ENCODE measurements around the gene ELAVL4.

Gene ELAVL4

DNA sequence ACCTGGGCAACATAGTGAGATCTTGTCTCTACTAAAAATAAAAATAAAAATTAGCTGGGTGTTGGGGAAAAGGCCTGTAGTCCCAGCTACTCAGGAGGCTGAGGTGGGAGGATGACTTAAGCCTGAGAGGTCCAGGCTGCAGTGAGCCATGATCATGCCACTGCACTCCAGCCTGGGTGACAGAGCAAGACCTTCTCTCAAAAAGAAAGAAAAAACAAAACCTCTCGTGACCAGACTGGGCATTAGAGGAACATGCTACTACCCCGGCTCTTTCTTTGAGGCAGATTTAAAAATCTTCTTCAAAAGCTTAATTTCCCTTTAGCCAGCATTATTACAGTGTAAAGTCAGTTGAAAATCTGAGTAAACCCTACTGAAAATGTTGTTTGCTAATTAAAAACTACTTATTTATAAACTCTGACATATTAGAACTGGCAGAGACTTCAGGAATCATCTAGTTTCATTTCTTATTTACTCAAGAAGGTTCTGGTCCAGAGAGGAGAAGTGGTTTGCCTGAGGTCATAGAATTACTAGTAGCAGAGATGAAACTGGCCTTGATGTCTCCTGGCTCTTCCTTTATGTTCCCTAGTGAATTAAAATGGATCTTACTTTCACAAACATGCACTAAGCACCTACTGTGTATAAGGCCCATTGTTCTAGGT lies 11.6 kb upstream of the ELAVL4 start:
- H4K20me1 ChIP-seq (ENCODE audit: low read depth, low read length), result no peaks in the 10 kb centered on the region
- no peaks in the 10 kb centered on the region for H3F3A ChIP-seq (ENCODE audit: insufficient read depth)
- H3K9me3 ChIP-seq (ENCODE audit: insufficient read depth, low read length), result no peaks in the 10 kb centered on the region
- no peaks in the 10 kb centered on the region for H3K27me3 ChIP-seq (ENCODE audit: low read length)
- no peak overlapping the region for H3K4me2 ChIP-seq (ENCODE audit: low read depth, low read length, poor library complexity, severe bottlenecking)
- no peak overlapping the region for H3K27ac ChIP-seq (ENCODE audit: low read depth, low read length)
- no peak overlapping the region for H2AFZ ChIP-seq (ENCODE audit: low read depth, low read length, severe bottlenecking)
- no peaks in the 10 kb centered on the region for H3K79me2 ChIP-seq (ENCODE audit: insufficient read depth, low read length)
- no peaks in the 10 kb centered on the region for H3K36me3 ChIP-seq (ENCODE audit: low read length)
- TF ChIP-seq EZH2phosphoT487 (conservative IDR thresholded peaks at IDR 0.05; ENCODE audit: low read length), result no peak
- TF ChIP-seq, protein P1, sequence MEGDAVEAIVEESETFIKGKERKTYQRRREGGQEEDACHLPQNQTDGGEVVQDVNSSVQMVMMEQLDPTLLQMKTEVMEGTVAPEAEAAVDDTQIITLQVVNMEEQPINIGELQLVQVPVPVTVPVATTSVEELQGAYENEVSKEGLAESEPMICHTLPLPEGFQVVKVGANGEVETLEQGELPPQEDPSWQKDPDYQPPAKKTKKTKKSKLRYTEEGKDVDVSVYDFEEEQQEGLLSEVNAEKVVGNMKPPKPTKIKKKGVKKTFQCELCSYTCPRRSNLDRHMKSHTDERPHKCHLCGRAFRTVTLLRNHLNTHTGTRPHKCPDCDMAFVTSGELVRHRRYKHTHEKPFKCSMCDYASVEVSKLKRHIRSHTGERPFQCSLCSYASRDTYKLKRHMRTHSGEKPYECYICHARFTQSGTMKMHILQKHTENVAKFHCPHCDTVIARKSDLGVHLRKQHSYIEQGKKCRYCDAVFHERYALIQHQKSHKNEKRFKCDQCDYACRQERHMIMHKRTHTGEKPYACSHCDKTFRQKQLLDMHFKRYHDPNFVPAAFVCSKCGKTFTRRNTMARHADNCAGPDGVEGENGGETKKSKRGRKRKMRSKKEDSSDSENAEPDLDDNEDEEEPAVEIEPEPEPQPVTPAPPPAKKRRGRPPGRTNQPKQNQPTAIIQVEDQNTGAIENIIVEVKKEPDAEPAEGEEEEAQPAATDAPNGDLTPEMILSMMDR (IDR thresholded peaks at IDR 0.05; ENCODE audit: insufficient read depth, low read length, poor library complexity, severe bottlenecking), result no peak
- H3K4me3 ChIP-seq (ENCODE audit: insufficient read depth, low read length, poor library complexity, severe bottlenecking), result no peak overlapping the region
- H3K9ac ChIP-seq (ENCODE audit: low read length), result no peak overlapping the region
- H3K9me2 ChIP-seq (replicated peaks; ENCODE audit: insufficient read depth, low read length), result no peaks in the 10 kb centered on the region

DNA sequence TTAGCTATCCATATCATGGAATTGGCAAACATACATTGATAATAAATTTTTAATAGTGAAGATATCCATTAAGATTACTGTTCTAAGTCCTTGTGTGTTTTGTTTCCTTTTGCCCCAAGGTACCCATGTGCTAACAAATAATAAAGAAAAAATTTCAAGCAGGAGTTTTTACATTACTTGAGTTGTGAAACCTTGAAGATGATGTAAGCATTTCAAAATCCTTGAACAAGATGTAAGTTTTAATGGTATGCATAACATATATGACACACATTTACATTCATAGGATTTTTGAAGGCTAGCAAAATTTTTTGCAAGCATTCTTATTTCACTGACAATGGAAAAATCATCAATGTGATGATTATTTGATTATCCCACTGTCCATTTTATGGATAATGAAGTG lies 10.9 kb upstream of the ELAVL4 start:
- H3K27ac ChIP-seq (ENCODE audit: low read depth, low read length), result no peak overlapping the region
- H3F3A ChIP-seq (ENCODE audit: insufficient read depth), result no peaks in the 10 kb centered on the region
- H3K4me3 ChIP-seq (ENCODE audit: insufficient read depth, low read length, poor library complexity, severe bottlenecking), result no peak overlapping the region
- no peak overlapping the region for H3K4me2 ChIP-seq (ENCODE audit: low read depth, low read length, poor library complexity, severe bottlenecking)
- no peak for TF ChIP-seq EZH2phosphoT487 (conservative IDR thresholded peaks at IDR 0.05; ENCODE audit: low read length)
- TF ChIP-seq, protein P1 (IDR thresholded peaks at IDR 0.05; ENCODE audit: insufficient read depth, low read length, poor library complexity, severe bottlenecking), result no peak
- H3K27me3 ChIP-seq (ENCODE audit: low read length), result no peaks in the 10 kb centered on the region
- H3K9ac ChIP-seq (ENCODE audit: low read length), result no peak overlapping the region
- H3K9me2 ChIP-seq (replicated peaks; ENCODE audit: insufficient read depth, low read length), result no peaks in the 10 kb centered on the region
- no peaks in the 10 kb centered on the region for H4K20me1 ChIP-seq (ENCODE audit: low read depth, low read length)
- no peaks in the 10 kb centered on the region for H3K36me3 ChIP-seq (ENCODE audit: low read length)
- H3K9me3 ChIP-seq (ENCODE audit: insufficient read depth, low read length), result no peaks in the 10 kb centered on the region
- no peak overlapping the region for H2AFZ ChIP-seq (ENCODE audit: low read depth, low read length, severe bottlenecking)
- H3K79me2 ChIP-seq (ENCODE audit: insufficient read depth, low read length), result no peaks in the 10 kb centered on the region

DNA sequence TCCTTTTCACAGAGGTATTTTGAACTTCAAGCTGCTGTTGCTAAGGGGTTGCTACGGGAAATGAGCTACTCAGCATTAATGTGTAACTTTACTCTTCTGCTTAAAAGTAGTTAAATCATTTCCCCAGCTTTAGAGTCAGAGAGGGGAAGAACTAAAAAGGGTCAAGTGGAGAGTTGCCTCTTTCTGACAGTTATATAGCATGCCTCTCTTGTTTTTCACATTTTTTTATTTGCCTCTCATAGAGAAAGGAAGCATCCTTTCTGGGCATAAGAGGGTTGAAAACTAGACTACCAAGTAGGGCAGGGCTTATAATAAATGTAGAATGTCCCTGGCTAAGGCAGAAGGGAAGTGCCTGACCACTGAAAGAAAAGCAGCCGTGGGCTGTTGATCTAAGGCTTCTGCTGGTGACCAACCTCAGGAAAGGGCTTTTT lies 10.1 kb upstream of the ELAVL4 start:
- H3K79me2 ChIP-seq (ENCODE audit: insufficient read depth, low read length), result no peaks in the 10 kb centered on the region
- no peaks in the 10 kb centered on the region for H3K9me2 ChIP-seq (replicated peaks; ENCODE audit: insufficient read depth, low read length)
- H3K27ac ChIP-seq (ENCODE audit: low read depth, low read length), result no peak overlapping the region
- H3K36me3 ChIP-seq (ENCODE audit: low read length), result no peaks in the 10 kb centered on the region
- no peaks in the 10 kb centered on the region for H3K9me3 ChIP-seq (ENCODE audit: insufficient read depth, low read length)
- no peaks in the 10 kb centered on the region for H4K20me1 ChIP-seq (ENCODE audit: low read depth, low read length)
- TF ChIP-seq, protein P1 (IDR thresholded peaks at IDR 0.05; ENCODE audit: insufficient read depth, low read length, poor library complexity, severe bottlenecking), result no peak
- no peak for TF ChIP-seq EZH2phosphoT487 (conservative IDR thresholded peaks at IDR 0.05; ENCODE audit: low read length)
- no peaks in the 10 kb centered on the region for H3F3A ChIP-seq (ENCODE audit: insufficient read depth)
- H3K27me3 ChIP-seq (ENCODE audit: low read length), result no peaks in the 10 kb centered on the region
- no peak overlapping the region for H3K4me2 ChIP-seq (ENCODE audit: low read depth, low read length, poor library complexity, severe bottlenecking)
- no peak overlapping the region for H3K4me3 ChIP-seq (ENCODE audit: insufficient read depth, low read length, poor library complexity, severe bottlenecking)
- no peak overlapping the region for H2AFZ ChIP-seq (ENCODE audit: low read depth, low read length, severe bottlenecking)
- H3K9ac ChIP-seq (ENCODE audit: low read length), result no peak overlapping the region

Data from SU-DHL-6 (cell line).